GM19324 (cell line): ENCODE measurements around the gene CHKA.

ENCODE experiments used
- ATAC-seq: cut with Tn5 transposase; IDR thresholded peaks from one replicate; pipeline ENCODE4 v1.9.1; 2021; ENCODE audit warnings: mild to moderate bottlenecking, moderate library complexity; ENCODE audit not compliant: unreplicated experiment, low FRiP score

Gene CHKA

DNA sequence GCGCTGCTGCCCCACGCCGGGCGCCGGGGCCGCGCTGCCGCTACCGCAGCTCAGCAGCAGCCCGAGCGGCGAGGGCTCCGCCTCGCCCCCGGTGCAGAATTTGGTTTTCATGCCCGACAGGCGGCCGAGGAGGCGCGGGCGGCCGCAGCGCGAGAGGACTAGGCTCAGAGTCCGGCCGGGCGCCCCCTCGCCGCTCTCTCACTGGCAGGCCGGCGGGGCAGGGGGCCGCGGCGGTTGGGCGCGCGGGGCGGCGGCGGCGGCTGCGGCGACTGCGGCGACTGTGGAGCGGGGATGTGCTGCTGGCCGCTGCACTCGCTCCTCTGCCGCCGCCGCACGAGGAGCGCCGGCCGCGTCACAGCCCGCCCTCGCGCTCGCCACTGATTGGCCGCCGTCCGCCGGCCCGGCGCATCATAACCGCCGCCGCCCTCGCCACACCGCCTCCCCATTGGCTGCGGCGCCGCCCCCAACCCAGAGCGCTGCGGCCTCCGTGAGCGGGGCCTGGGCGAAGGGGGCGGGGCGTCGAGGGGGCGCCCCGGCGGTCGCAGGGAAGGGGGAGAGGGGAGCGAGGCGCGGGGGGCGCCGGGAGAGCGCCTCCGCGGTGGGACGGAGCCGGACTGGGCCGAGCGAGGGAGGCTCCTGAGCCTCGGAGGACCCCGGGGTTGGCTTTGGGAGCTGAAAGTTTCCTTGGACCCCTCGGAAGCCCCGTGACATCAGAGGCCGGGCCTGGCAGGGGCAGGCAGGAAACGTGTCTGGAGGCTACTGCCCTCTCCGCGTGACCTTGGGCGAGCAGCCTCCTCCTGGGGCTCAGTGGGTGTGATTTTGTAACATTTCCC is at the start of gene CHKA:
Gene CHKA (minus strand): TSS at position 322 of the 833 bp plus-strand sequence. CDS start 211 bp downstream, at position 111.
- peak; percentile 91 for ATAC-seq

DNA sequence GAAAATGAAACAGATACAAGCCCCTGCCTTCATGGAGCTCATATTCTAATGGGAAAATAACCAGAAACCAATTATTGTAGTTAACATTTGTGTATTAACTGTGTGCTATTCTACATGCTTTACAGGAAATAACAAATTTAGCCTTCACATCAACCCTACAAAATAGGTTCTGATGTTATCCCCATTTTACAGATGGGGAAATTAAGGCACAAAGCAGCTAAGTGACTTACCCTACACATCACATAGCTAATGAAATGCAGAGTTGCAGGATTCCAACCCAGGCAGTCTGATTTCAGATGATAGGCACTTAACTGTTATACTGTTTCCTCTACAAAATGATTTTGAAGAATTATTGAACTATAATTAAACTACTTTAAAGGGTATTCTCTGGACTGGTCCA is 48.3 kb upstream of the CHKA start:
- ATAC-seq, result no peak

DNA sequence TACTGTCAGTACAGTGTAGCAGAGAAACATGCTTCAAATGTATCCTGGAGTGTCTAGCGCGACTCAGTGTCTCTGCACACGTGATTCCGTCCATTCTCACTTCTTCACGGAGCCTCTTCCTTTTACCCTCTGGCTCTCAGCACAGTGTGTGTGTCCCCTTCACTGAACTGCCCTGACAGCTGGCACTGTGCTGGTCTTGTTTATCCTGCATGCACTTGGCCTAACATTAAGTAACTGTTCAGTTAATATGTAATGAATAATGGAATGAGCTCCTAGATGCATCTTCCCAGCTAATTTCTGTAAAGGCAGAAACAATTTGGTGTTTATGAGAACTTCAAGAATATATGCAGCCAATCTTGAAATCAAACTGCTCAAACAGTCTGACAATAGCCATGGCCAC is 47.5 kb upstream of the CHKA start:
- no peak for ATAC-seq

DNA sequence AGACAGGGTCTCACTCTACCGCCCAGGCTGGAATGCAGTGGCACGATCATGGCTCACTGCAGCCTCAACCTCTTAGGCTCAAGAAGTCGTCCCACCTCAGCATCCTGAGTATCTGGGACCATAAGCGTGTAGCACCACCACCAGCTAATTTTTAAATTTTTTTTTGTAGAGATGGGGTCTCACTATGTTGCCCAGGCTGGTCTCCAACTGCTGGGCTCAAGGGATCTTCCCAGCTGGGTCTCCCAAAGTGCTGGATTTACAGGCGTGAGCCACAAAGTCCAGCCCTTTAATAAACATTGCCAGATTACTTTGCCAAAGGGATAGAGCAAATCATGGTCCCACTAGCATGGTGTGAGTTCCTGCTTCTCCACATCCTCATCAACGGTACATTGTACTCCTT is 46.3 kb upstream of the CHKA start:
- no peak for ATAC-seq

DNA sequence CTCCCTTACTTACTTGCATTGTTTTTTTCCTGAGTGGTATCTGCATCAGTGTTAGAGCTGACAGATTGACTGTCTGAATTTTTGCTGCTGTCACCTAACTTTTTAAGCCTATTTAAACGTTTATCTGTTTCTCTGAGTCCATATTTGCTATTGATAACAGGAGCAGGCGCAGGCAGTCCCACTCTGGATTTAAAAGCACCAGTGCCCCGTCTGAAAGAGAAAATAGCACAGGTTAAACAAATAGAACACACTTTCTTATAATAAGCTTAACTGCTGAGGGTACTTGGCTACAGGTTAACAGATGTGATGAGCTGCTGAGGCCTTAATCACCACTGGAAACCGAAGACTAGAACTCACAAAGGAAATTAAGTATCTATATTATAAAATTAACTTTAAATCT is 45.8 kb upstream of the CHKA start:
- ATAC-seq, result no peak

DNA sequence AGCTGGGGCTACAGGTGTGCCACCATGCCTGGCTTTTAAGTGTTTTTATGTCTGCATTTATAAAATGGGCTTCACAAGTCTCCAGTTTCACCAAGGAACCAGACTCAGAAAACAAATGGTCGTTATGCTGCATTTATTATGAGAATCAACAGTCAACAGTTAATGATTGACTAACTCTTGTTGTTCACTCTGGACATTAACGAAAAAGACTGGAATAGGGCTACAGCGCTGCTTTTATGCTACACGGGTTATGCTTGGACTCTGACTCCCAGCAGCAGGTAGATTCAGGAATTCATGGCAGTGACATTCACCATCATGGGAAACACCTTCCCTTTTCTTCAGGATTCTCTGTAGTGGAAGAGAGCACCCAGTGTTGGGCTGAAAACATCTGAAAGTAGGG is 44.4 kb upstream of the CHKA start:
- no peak for ATAC-seq

DNA sequence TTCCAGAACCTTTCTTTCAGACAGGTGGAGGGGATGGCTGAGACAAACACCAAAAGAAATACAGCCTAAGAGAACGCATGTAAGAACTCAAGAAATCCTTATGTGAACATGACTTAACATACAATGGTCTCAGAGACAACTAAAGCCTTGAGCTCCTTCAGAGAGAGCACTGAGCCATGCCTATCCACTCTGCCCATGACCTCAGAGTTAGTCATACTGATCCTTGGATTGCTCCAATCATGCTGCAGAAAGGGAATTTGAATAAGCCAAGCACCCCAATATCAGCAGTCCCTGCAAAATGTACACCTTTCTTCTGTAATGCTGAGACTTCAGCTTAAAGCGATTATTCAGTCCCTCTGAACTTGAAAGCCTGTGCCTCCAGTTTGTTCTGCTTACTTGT is 43.2 kb upstream of the CHKA start:
- no peak for ATAC-seq

DNA sequence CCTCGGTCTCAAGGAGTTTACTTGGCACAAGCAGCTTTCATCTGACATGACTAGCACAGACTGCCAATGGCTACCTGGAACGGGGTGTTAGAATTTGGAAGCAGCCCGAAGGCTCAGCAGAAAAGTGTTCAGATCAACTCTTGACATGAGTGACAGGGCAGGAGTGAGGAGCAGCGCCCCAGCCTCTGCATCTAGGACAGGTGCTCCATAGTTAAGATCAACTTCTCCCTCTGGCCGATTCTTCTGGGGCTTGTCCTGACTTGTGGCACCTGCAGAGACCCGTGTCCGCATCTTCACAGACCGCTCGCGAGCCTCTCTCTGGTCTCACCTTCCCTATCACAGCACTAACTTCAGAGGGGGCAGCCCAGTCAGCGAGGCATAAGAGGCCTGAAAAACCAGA is 42.5 kb upstream of the CHKA start:
- ATAC-seq, result no peak

DNA sequence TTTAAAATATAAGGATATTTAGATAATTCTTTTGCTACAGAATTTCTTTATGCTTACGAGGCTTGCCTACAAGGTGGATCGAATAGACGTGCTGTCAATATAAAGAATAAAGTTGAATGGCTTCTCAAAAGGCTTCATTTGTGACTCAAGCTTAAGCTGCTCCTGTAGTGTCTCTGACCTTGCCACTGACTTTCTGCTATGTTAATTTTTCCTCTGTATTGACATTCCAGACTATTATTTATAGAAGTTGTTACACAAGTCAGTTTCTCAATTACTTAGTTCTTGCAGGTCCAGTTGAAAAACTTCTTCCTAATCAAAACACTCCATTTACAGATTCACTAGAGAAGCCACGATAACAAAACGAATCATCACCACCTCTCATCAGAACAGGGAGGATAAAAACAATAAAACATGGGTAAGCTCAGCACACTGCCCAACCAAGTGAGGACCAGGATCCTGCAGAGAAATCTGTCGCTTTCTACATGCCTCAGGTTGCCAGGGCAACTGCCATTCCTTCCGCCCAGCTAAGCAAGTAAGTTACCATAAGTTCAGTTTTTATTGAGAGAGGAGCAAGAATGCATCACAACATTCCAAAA is 39.0 kb upstream of the CHKA start:
- no peak for ATAC-seq

DNA sequence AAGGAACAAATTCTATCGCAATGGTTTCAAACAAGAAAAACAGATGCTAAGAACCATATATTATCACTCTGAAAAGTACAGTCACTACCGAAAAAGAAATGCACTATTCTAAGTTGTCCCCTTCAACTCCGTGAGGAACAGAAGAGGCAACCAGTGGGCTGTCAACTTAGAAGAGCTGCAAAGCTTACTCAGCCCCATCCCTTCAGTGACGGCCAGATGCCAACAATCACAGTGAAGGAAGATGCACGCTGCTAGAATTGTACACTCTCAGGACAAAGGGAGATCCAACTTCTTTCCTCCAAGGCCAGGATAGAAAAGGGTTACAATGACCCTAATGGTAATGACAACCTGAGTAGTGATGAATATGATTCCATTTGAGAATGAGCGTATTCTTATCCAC is 38.5 kb upstream of the CHKA start:
- ATAC-seq, result no peak

DNA sequence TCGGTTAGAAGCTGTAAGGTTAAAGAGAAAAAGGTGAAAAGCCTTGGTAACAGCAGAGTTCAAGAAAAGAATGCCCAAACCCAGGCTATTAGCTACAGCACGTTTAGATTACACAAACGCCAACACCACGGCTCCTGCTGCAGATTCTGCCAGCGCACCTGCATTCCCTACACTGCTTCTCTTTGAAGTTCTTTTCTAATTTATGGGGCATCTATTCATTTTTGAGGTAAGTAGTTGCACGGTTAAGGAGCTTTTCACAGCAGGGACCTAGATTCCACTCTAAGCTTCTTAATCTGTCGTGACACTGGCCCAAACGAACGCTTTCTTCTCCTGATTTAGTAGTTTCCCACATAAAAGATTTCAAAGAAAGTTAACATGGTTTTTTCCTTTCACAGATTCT is 38.0 kb upstream of the CHKA start:
- ATAC-seq, result no peak

DNA sequence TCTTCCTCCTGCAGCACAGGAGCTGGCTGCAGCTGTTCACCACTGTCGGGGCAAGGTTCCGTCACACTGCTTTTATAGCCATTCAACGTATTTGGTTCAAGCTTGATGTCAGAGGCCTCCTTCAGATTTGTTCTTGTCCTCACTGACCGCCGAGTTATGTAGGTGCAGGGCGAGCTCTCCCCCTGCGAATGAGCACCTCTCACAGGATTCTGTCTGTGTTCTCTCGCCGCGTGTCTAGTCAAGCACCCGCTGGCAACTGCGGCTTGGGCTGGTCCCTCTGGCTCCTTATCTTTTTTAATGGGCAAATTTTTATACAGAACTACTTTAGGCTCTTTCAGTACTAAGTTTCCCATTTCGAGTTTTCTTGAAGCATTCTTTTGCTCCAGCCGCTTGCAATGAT is 37.4 kb upstream of the CHKA start:
- no peak for ATAC-seq

DNA sequence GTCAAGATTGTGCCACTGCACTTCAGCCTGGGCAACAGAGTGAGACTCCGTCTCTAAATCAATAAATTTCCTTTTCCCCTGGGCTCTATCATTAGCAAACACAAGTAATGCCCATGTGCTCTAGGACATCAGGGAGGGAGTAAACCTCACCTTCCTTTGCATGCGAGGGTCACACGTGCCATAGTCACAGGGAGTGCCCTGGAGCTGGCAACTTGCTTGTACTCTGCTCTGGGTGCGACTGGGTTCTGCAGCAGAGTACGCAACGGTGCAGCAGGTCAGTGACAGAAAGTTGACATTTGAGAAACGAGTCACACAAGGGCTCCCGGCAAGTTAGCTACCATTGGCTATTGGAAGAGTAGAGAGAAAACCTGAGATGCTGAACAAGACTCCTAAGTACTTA is 32.6 kb upstream of the CHKA start:
- no peak for ATAC-seq

DNA sequence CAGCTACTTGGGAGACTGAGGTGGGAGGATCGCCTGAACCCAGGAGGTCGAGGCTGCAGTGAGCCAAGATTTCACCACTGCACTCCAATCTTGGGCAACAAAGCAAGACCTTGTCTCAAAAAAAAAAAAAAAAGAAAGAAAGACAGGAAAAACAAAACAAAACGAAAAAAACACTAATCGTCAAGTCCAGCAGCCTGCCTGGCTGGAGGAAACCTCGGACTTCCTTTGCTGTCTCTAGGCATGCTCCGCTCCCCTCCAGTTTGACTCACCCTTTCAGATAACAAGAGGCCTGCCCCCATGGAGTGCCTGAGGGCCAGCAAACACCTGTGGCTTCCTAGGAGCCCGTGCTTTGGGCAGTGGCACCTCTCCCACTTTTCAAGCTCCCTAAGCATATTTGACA is 28.8 kb upstream of the CHKA start:
- no peak for ATAC-seq

DNA sequence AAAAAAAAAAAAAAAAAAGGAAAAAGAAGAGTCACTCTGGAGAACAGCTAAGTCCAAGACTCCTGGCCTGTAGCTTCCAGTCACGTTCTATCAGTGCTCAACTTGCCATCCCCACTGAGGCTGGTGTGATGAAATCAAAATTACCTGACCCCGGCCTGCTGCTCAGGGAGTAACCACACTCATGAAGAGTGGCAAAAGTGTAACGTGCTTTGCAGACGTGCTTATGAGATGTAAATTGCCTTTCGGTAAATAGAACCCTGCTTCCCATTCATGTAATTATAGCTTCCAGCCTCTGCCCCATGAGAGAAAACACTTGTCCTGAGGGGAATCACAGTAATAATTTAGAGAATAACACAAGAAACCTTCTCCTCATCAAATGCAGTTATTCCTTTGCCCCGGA is 28.2 kb upstream of the CHKA start:
- no peak for ATAC-seq

DNA sequence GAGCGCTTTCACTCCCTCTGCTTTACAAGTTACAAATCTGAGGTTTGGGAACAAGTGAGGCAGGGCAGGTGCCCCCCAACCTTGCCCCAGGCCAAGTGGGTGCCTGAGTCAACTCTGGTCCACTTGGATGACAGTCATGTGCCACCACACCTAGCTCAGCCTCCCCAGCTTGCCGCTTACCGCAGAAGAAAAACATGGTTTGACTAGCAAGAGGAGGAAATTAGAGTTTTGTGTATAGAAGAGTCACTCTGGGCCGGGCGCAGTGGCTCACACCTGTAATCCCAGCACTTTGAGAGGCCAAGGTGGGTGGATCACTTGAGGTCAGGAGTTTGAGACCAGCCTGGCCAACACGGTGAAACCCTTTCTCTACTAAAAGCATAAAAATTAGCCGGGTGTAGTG is 27.7 kb upstream of the CHKA start:
- no peak for ATAC-seq

DNA sequence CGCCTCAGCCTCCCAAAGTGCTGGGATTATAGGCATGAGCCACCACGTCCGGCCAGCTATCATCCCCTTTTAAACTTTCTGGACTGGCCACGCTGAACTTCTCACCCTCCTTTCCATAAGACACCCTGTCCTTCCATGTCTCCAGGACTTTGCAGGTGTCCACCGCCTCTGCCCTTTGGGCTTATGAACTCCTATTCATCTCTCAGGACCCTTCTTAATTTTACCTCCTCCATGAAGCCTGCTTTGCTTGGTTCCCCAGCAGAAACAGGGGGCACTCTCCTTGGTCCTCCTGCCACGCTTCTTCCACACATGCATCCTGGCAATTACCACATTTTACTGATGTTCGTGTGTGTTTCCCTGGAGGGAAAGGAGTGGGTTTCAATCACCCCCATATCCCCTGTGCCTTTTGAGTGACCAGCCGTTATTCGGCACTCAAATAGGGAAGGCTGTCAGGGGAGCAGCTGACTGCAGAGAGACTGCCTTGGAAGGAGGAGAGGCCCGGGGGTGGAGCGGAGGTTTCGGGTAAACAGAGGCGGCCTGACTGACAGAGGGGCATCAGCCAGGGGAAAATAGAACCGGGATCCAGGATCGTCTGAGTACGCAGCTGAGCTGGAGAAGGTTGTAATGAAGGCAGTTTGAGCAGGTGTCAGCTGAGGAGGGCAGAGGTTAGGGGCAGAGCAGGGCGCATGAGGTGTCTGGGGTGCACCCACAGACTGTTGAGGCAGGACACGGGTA is 27.1 kb upstream of the CHKA start:
- ATAC-seq, result no peak

DNA sequence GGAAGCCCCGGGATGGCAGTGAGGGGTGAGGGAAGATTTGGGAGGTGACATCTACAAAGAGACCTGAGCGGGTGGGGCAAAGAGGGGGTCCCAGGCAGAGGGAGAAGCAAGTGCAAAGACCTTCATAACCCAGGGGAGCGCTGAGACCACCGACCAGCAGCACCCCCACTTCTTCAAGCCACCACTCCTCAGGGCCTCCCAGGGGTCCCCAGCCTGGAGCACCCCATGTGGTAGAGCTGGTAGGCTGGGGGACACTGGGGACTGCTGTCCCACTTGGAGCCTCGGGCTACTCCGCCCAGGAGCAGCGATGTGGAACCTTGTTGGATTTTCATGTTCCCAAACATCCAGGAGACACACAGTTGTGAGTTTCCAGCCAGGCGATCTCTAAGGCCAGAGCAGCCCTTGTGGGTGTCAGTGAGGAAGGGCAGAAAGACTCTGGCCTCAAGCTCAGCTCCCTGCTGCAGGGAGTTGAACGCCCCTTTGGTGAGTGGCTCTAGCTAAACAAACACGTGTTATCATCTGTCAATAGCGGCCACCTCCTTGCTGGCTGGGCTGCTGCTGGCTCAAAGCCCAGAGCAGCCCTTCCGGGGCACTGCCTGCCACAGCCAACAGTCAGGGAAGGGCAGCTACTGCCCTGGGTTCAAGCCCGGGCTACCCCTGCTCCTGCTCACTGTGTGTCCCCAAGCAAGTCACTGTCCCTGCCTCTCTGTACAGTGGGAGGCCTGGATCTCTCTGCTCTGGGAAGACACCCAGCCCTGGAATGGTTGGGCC is 25.7 kb upstream of the CHKA start:
- no peak for ATAC-seq

DNA sequence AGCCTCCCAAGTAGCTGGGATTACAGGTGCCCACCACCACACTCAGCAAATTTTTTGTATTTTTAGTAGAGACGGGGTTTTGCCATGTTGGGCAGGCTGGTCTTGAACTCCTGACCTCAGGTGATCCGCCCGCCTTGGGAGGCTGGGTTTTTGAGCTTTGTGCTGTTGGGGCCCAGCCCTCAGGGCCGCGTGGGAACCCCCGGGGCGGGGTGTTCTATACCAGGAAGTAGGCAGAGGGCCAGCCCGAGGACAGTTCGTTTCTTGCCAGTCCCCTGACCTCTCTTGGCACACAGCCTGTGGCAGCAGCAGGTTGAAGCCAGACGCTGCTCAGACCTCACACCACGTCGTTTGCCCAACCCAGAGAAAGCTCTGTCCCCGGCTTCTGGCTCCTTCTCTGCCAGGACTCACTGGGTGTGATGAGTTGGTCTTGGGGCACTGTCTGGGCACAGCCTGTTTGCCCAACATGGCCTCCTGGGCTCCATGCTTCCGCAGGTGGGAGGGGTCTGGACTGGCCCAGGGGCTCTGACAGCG is 24.9 kb upstream of the CHKA start:
- ATAC-seq, result no peak

DNA sequence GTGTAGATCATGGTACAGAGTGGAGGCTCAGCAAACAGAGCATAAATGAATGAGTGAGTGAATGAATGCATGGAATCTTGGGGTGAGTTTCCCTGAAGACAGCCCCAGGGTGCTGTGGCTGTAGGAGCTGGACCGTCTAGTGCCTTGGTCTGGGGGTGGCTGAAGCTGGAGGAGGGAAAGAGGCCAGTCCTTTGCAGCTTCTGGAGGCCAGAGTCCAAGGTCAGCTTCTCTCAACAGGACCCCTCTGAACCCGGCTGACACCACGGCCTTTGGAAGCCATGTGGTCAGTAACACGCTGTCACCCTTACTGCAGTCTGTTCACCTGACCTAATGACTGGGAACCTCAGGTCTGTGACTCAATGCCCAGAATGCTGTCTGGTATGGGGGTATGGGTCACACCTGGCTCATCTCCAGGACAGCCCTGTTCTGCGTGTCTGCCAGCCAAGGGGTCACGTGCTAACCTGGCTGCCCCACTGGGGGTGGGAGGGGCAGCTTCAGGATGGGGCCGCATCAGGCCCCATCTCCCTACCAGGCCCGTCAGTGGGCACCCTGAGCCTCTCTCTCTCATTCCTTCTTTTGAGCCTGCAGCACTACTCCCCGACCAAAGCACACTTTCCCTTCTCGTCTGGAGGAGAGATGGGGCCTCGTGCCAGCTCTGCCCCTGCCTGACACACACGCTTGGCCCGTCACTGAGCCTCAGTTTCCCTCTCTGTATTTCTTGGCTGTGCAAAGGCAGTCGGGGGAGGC is 24.1 kb upstream of the CHKA start:
- ATAC-seq, result no peak
